CD4-positive, alpha-beta memory T cell (primary cell): ENCODE data around the gene DEAF1. TPM values are rescaled to one million over a fixed set of nuclear protein-coding genes. Genes with fewer than 3 reads are reported as not detected.

ENCODE experiments used
- CTCF ChIA-PET: fragments of 350-600 bp; sonication (Branson Sonifier 250); formaldehyde crosslinking; loops from one replicate; lab custom pipeline; 2021; ENCODE audit warnings: inconsistent platforms; ENCODE audit not compliant: partially characterized antibody; lab: Charles Lee
- POLR2A ChIA-PET: fragments of 350-600 bp; sonication (Branson Sonifier 250); formaldehyde crosslinking; loops from one replicate; lab custom pipeline; 2021; ENCODE audit not compliant: partially characterized antibody; lab: Charles Lee
- DNase-seq, 5 donors: peaks; one replicate each; pipeline versions ENCODE4 v3.0.0 to v3.0.0-alpha.2; 2020 to 2022; ENCODE audit warnings: mixed read lengths in 1 of 5
- H3K27ac ChIP-seq: one replicate; pipeline ENCODE4 v1.7.0; 2013; ENCODE audit warnings: low read depth, low read length
- H3K27me3 ChIP-seq: 2 replicates; pipeline ENCODE4 v1.7.0; 2013; ENCODE audit warnings: mild to moderate bottlenecking, low read length, moderate library complexity; ENCODE audit not compliant: insufficient read depth
- H3K36me3 ChIP-seq: 2 replicates; pipeline ENCODE4 v1.7.0; 2013; ENCODE audit warnings: mild to moderate bottlenecking, low read length, moderate library complexity; ENCODE audit not compliant: insufficient read depth
- H3K4me1 ChIP-seq: 2 replicates; pipeline ENCODE4 v1.7.0; 2013; ENCODE audit warnings: mild to moderate bottlenecking, low read length, moderate library complexity; ENCODE audit not compliant: insufficient read depth
- H3K4me3 ChIP-seq, 2 donors: one replicate each; pipeline ENCODE4 v1.7.0; 2013; ENCODE audit warnings: low read length in 2 of 2, mild to moderate bottlenecking in 1 of 2
- H3K9me3 ChIP-seq, 2 donors: one replicate each; pipeline ENCODE4 v1.7.0; 2013; ENCODE audit warnings: low read length in 2 of 2, control low read depth in 1 of 2; ENCODE audit not compliant: control insufficient read depth in 1 of 2
- H3K27ac Mint-ChIP-seq, 7 donors: one replicate each; pipeline ENCODE4 v1.8.0; 2020 to 2021; ENCODE audit warnings: mixed read lengths in 7 of 7, mild to moderate bottlenecking in 6 of 7, inconsistent platforms in 3 of 7, moderate library complexity in 3 of 7
- H3K27me3 Mint-ChIP-seq, 2 donors: one replicate each; pipeline ENCODE4 v1.8.0; 2020 to 2021; ENCODE audit warnings: mixed read lengths in 2 of 2
- H3K36me3 Mint-ChIP-seq, 2 donors: one replicate each; pipeline ENCODE4 v1.8.0; 2020 to 2021; ENCODE audit warnings: mixed read lengths in 2 of 2, inconsistent platforms in 1 of 2, mild to moderate bottlenecking in 1 of 2
- H3K4me1 Mint-ChIP-seq, 4 donors: one replicate each; pipeline ENCODE4 v1.8.0; 2020 to 2021; ENCODE audit warnings: mixed read lengths in 4 of 4, mild to moderate bottlenecking in 1 of 4
- H3K4me3 Mint-ChIP-seq, 8 donors: one replicate each; pipeline ENCODE4 v1.8.0; 2020 to 2021; ENCODE audit warnings: mixed read lengths in 8 of 8, mild to moderate bottlenecking in 7 of 8, moderate library complexity in 6 of 8, inconsistent platforms in 3 of 8
- H3K9me3 Mint-ChIP-seq, 8 donors: one replicate each; pipeline ENCODE4 v1.8.0; 2020 to 2021; ENCODE audit warnings: mixed read lengths in 8 of 8, mild to moderate bottlenecking in 5 of 8, inconsistent platforms in 3 of 8, moderate library complexity in 1 of 8
- intact Hi-C: fragments of 100-400 bp; cut with micrococcal nuclease; formaldehyde crosslinking; loops from one replicate; pipeline ENCODE4 v1.15.1; 2023
- polyA plus RNA-seq, 2 donors: library from polyadenylated mRNA; unstranded; fragments of 300-500 nt; fragmentation: Illumina TruSeq; gene quantifications; one replicate each; pipeline ENCODE4 v1.2.3, GENCODE V29; 2021
- total RNA-seq, 2 experiments: library from RNA; stranded (reverse); gene quantifications; one replicate each; pipeline ENCODE4 v1.2.3, GENCODE V29; 2021

The DEAF1 gene
- total and polyA plus RNA-seq, 4 experiments from 2014 or later, result 34.5 to 50.8 (median 42.8) TPM

- H3K4me3 Mint-ChIP-seq, result no peak overlapping the region
- no peaks in the 10 kb centered on the region for H3K36me3 ChIP-seq
- peaks cover 0 to 13% of the 10 kb centered on the region in 2 donors for H3K36me3 Mint-ChIP-seq
- H3K27ac ChIP-seq, result no peak overlapping the region
- no peak overlapping the region for H3K4me3 ChIP-seq
- ChIA-PET CTCF (no interaction called here), POLR2A (interaction anchor here (1.4 to 4.0 kb wide), 3 partner anchors 7 to 24 kb away, joined by 3 to 34 read pairs (median 7); partner anchors contain the start of genes DEAF1 and TMEM80)
- peaks cover 12% of the 10 kb centered on the region for H3K27me3 ChIP-seq
- H3K27me3 Mint-ChIP-seq, result peaks cover 2 to 5% of the 10 kb centered on the region in 2 donors
- no peaks in the 10 kb centered on the region for H3K9me3 ChIP-seq
- H3K27ac Mint-ChIP-seq, result peak overlapping the region in 1 of 7 donors; percentile 41
- H3K4me1 ChIP-seq, result peaks cover 15% of the 10 kb centered on the region
- intact Hi-C loops, result no loop called here
- H3K4me1 Mint-ChIP-seq, result peaks cover 2 to 11% (median 5%) of the 10 kb centered on the region in 4 donors
- peak in 1 of 5 donors; percentile 17 for DNase-seq
- no peaks in the 10 kb centered on the region for H3K9me3 Mint-ChIP-seq
Observed at GRCh38 chr11:702462-703461, 7.7 kb upstream of the DEAF1 start.

- peaks cover 8 to 18% (median 13%) of the 10 kb centered on the region in 4 donors for H3K4me1 Mint-ChIP-seq
- peaks cover 0 to 2% of the 10 kb centered on the region in 2 donors for H3K27me3 Mint-ChIP-seq
- intact Hi-C loops, result no loop called here
- CTCF ChIA-PET, result no interaction called here
- H3K4me1 ChIP-seq, result peaks cover 24% of the 10 kb centered on the region
- POLR2A ChIA-PET, result interaction anchor here (1.4 kb wide), 1 partner anchor 25 kb away, joined by 3 read pairs; no protein-coding TSS in a partner anchor
- H3K4me3 Mint-ChIP-seq, result no peak overlapping the region
- DNase-seq, result peak in 1 of 5 donors; percentile 13
- no peaks in the 10 kb centered on the region for H3K36me3 ChIP-seq
- no peaks in the 10 kb centered on the region for H3K9me3 Mint-ChIP-seq
- no peak overlapping the region for H3K4me3 ChIP-seq
- H3K9me3 ChIP-seq, result no peaks in the 10 kb centered on the region
- peaks cover 0 to 13% of the 10 kb centered on the region in 2 donors for H3K36me3 Mint-ChIP-seq
- no peak overlapping the region for H3K27ac ChIP-seq
- H3K27me3 ChIP-seq, result peaks cover 7% of the 10 kb centered on the region
- peak overlapping the region in 1 of 7 donors; percentile 48 for H3K27ac Mint-ChIP-seq
Observed at GRCh38 chr11:701741-702461, 6.9 kb upstream of the DEAF1 start.

GRCh38 chr11:699753-700152 is 4.7 kb upstream of the DEAF1 start:
- Mint-ChIP-seq H3K4me1 (peaks cover 11 to 27% (median 17%) of the 10 kb centered on the region in 4 donors), H3K9me3 (no peaks in the 10 kb centered on the region), H3K4me3 (no peak overlapping the region), H3K36me3 (peaks cover 0 to 15% of the 10 kb centered on the region in 2 donors), H3K27me3 (no peaks in the 10 kb centered on the region), H3K27ac (peak overlapping the region in 2 of 7 donors; percentile 36 to 64)
- H3K4me3 ChIP-seq, result no peak overlapping the region
- ChIA-PET POLR2A (interaction anchor here (0.9 to 1.1 kb wide), 3 partner anchors 22 to 164 kb away, joined by 3 read pairs; no protein-coding TSS in a partner anchor), CTCF (interaction anchor here (1.8 kb wide), 1 partner anchor 144 kb away, joined by 4 read pairs; no protein-coding TSS in a partner anchor)
- H3K27me3 ChIP-seq, result no peaks in the 10 kb centered on the region
- peaks cover 27% of the 10 kb centered on the region for H3K4me1 ChIP-seq
- no peak overlapping the region for H3K27ac ChIP-seq
- intact Hi-C loops, result loop anchor here (5.0 kb wide), 2 partner anchors 432 to 688 kb away; partner anchors contain the start of gene BRSK2
- H3K36me3 ChIP-seq, result no peaks in the 10 kb centered on the region
- H3K9me3 ChIP-seq, result no peaks in the 10 kb centered on the region
- peak in 1 of 5 donors; percentile 20 for DNase-seq

- Mint-ChIP-seq H3K36me3 (peaks cover 0 to 15% of the 10 kb centered on the region in 2 donors), H3K4me1 (peaks cover 11 to 27% (median 19%) of the 10 kb centered on the region in 4 donors), H3K27ac (peak overlapping the region in 1 of 7 donors; percentile 22), H3K4me3 (no peak overlapping the region), H3K9me3 (no peaks in the 10 kb centered on the region), H3K27me3 (no peaks in the 10 kb centered on the region)
- Histone ChIP-seq H3K27ac (no peak overlapping the region), H3K9me3 (no peaks in the 10 kb centered on the region), H3K4me3 (no peak overlapping the region), H3K36me3 (no peaks in the 10 kb centered on the region), H3K27me3 (no peaks in the 10 kb centered on the region), H3K4me1 (peaks cover 29% of the 10 kb centered on the region)
- peak in 1 of 5 donors; percentile 3 for DNase-seq
- POLR2A ChIA-PET, result interaction anchor here (0.9 to 6.6 kb wide), 3 partner anchors 24 to 163 kb away, joined by 3 to 109 read pairs (median 3); no protein-coding TSS in a partner anchor
- CTCF ChIA-PET, result interaction anchor here (1.8 to 5.4 kb wide), 2 partner anchors 23 to 144 kb away, joined by 4 to 50 read pairs; no protein-coding TSS in a partner anchor
- intact Hi-C loops, result loop anchor here (5.0 kb wide), 2 partner anchors 432 to 688 kb away; partner anchors contain the start of gene BRSK2
Observed at GRCh38 chr11:699116-699508, 4.1 kb upstream of the DEAF1 start.

- Mint-ChIP-seq H3K36me3 (peaks cover 0 to 15% of the 10 kb centered on the region in 2 donors), H3K27ac (peak overlapping the region in 5 of 7 donors; percentile 66 to 96 (median 85)), H3K4me3 (peak overlapping the region in 1 of 8 donors; percentile 25), H3K27me3 (no peaks in the 10 kb centered on the region), H3K9me3 (no peaks in the 10 kb centered on the region), H3K4me1 (peaks cover 12 to 30% (median 22%) of the 10 kb centered on the region in 4 donors)
- Histone ChIP-seq H3K9me3 (no peaks in the 10 kb centered on the region), H3K36me3 (no peaks in the 10 kb centered on the region), H3K27ac (no peak overlapping the region), H3K4me3 (no peak overlapping the region), H3K4me1 (peaks cover 34% of the 10 kb centered on the region), H3K27me3 (no peaks in the 10 kb centered on the region)
- ChIA-PET POLR2A (interaction anchor here (1.1 to 6.6 kb wide), 2 partner anchors 25 to 163 kb away, joined by 3 to 109 read pairs; no protein-coding TSS in a partner anchor), CTCF (interaction anchor here (1.8 to 5.4 kb wide), 3 partner anchors 24 to 143 kb away, joined by 4 to 50 read pairs (median 30); no protein-coding TSS in a partner anchor)
- intact Hi-C loops, result loop anchor here (5.0 kb wide), 2 partner anchors 431 to 689 kb away; partner anchors contain the start of gene BRSK2
- peak in 1 of 5 donors; percentile 30 for DNase-seq
Observed at GRCh38 chr11:698493-699115, 3.6 kb upstream of the DEAF1 start.

- CTCF ChIA-PET, result interaction anchor here (1.7 to 5.4 kb wide), 3 partner anchors 25 to 63 kb away, joined by 3 to 50 read pairs (median 30); no protein-coding TSS in a partner anchor
- Histone ChIP-seq H3K9me3 (no peaks in the 10 kb centered on the region), H3K27me3 (no peaks in the 10 kb centered on the region), H3K4me3 (no peak overlapping the region), H3K36me3 (no peaks in the 10 kb centered on the region), H3K4me1 (peaks cover 39% of the 10 kb centered on the region), H3K27ac (no peak overlapping the region)
- H3K27ac Mint-ChIP-seq, result peak overlapping the region; percentile 66 to 96 (median 85)
- peak in 1 of 5 donors; percentile 18 for DNase-seq
- H3K36me3 Mint-ChIP-seq, result peaks cover 0 to 19% of the 10 kb centered on the region in 2 donors
- peak overlapping the region in 7 of 8 donors; percentile 36 to 70 (median 53) for H3K4me3 Mint-ChIP-seq
- POLR2A ChIA-PET, result interaction anchor here (1.8 to 6.6 kb wide), 3 partner anchors 26 to 122 kb away, joined by 5 to 109 read pairs (median 32); partner anchors contain the start of gene PHRF1
- no peaks in the 10 kb centered on the region for H3K27me3 Mint-ChIP-seq
- no peaks in the 10 kb centered on the region for H3K9me3 Mint-ChIP-seq
- intact Hi-C loops, result loop anchor here (5.0 kb wide), 2 partner anchors 431 to 689 kb away; partner anchors contain the start of gene BRSK2
- peaks cover 19 to 37% (median 28%) of the 10 kb centered on the region in 4 donors for H3K4me1 Mint-ChIP-seq
Observed at GRCh38 chr11:697811-698311, 2.8 kb upstream of the DEAF1 start.
